ENCODE data around the gene LGR6.
"Not testable (repeated sequence)": the region's sequence is repeated elsewhere in the genome, so short reads cannot be mapped to it uniquely, and the experiment has no call there.

Gene LGR6

DNA sequence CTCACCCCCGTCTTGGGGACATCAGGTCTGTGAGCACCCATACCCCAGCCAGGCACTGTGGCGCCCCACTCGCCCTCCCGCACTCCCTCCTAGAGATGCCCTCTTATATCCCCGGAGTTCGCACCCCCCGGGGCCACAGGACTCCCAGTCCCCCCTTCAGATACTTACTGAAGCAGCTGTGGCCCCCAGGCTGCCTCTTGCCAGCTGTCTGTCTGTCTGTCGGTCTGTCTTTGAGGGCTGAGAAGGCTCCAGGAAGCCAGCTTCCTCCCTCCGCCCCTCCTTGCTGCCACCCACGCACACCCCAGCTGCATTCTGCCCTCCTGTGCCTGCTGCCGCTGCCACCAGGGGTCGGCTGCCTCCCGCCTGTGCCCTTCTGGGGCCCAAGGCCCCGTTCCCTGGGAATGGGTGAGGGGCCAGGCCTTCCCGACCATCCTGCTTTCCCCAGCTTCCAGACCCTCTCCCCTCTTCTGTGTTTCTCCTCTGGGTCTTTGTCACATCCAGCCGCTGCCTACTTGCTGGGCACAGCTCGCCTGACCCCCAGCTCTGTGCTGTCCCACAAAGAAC is 33.1 kb upstream of the LGR6 start, which contains the start of gene PTPN7:
PTPN7 (minus strand) TSS at position 226 of the 564 bp plus-strand sequence. CDS start 1,200 bp downstream, outside the sequence.
- peak; percentile 96 for DNase-seq

DNA sequence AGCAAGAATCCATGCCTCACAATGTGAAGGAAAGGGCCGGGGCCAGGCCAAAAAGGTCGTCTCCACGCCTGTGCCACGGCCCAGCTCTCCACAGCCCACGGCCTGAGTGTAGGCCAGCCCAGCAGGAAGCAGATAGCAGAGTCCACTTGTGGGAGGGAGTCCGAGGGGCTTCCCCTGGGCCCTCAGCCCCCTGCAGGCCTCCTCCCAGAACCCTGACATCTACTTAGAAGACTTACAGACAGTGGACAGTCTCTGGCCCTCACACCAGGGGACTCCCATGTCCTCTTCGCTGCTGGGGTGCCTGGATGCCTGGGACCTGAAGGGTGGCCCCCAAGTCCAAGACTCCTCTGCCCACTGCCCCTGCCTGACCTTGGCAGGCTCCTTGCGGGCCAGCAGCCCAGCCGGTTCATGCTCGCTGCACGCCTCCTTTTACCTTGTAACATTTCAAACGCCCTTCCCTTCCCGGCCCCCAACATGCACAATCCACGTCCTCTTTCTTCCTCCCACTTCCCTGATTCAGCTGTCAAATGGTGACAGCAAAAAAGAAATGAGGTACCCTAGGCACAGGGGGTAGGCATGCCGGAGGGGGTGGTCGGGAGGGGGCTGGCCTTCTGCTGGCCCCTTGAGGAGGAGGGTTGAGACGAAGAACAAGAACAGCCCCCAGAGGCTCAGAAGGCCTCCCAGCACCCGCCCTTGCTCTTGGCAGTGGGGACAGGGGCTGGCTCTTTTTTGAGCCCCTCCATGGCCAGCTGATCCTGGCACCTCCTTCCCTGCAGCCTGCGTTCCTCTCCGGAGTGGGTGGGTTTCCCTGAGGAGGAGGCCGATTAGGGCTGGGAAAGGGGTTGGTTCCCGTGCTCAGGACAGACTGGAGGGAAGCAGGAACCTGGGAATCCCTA is 32.2 kb upstream of the LGR6 start:
- peak; percentile 55 for DNase-seq

DNA sequence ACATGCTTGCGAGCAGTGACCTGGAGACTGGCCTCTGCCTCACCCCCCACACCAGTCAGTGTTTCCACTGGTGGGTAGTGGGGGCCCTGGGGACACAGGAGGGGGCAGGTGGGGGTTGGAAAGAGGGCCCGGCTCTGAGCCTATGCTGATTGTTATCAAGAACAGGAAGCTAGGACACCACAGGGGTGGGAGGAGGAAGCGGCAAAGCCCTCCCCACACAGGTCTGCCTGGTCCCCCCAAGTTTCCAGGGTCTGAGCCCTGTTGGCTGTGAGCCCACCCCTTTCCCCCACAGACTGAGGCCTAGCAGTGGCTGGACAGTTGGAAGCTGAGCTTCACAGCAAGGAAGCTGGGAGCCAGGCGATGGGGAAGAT is 31.6 kb upstream of the LGR6 start:
- DNase-seq: peak; percentile 85

- peak; percentile 75 for DNase-seq
These were observed 30.9 kb upstream of the LGR6 start for GRCh38 chr1:202162418-202163280.

DNA sequence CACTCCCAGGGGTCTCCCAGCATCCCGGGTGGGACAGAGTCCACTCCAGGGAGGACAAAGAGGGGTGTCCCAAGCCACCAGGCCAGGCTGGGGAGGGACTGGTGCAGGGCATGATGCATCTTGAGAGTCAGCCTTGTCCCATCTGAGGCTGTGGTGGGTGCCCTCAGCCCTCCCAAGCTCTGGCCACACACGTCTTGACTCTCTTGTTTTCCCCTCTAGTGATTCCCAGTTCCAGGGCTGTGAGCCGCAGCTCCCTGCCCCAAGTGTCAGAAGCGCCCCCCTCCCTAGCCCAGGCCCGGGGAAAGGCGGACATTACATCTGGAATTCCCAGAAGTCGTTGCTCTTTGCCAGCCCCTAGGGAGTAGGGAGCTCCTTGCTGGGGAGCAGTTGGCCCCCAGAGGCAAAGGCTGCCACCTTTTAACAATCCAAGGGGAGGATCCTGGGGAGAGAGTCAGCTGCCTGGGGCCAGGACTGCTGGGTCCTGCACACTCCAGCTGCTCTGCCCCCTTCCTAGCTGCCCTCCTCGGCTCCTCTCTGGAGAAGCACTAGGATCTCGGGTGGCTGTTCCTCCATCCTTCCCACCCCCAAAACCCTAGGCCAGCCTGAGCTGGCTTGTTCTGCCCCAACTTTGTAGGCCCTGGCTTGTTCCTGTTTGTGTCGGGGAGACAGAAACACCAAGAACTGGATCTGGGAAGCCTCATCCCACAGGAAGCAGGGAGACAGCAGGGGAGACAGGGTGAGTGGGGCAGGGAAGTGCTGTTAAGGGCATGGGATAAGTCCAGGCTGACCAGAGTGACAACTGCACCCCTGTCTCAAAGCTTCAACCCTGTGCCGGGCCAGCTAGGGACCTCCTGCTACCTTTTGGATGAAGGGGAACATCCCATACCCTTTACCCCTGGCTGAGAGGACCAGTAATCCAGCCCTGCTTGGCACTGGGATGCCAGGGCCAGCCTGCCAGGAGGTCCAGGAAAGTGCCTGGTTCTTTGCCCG is 30.0 kb upstream of the LGR6 start:
- DNase-seq: no peak

DNA sequence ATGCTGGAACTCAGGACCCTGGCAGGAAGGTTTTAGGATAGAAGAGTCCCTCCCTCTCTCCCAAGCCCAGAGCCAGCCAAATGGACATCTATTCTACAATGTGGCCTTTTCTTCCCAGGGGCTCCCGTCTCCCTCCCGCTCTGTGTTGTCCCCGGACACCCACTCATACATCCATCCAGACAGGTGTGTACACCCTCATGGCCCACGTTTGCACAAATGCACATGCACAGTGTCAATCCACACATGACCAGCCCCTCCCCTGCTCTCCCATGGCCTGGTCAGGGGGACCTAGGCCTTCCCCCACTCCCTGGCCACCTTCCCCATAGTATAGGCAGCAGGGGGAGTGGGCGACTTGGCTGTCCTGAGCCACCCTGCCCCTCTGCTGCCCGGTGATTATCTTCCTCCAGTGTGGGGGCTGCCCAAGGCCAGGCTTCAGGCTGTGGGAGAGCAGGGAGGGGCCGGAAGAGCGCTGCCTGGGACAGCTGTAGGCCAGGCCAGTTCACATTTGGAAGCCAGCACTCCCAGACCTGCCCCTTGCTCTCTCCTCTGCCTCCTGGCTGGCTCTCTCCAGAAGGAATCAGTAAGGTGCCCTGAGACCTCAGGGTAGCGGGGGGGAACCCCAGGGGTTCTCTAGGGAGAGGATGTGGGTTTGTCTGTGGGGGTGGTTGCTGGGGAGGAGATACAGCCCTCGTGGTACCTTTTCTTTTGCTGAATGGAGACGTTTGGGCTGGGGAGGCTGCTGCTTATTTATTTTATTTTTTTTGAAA is 29.1 kb upstream of the LGR6 start:
- peak; percentile 63 for DNase-seq

DNA sequence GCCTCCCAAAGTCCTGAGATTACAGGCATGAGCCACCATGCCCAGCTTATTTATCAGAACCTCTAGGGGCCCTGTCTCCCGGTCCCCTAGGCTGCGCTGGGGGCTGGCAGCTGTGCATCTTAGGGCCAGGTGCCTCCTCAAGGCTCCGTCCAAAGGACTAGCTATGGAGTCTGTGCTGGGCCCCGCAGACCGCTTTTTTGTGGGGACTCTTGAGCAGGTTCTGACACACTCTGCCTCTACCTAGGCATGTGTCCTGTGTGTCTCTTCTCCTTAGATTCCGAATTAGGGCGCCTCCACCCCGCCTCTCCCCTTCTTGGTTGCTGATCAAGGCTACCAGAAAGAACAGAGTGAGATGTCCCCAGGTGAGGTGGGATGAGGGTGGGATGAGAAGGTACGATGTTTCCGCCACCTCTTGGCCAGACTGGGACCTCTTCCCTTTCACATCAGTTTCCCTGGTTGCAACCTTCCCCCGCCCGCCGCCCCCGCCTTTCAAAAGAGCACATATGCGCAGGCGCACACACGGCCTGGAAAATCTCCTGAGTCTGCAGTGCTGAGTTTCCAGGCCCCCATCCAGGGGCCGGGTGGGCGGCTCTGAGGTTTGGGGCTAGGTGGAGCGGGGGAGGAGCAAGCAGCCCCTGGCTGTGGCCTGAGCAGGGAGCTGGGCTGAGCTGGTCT is 28.2 kb upstream of the LGR6 start:
- no peak for DNase-seq

DNA sequence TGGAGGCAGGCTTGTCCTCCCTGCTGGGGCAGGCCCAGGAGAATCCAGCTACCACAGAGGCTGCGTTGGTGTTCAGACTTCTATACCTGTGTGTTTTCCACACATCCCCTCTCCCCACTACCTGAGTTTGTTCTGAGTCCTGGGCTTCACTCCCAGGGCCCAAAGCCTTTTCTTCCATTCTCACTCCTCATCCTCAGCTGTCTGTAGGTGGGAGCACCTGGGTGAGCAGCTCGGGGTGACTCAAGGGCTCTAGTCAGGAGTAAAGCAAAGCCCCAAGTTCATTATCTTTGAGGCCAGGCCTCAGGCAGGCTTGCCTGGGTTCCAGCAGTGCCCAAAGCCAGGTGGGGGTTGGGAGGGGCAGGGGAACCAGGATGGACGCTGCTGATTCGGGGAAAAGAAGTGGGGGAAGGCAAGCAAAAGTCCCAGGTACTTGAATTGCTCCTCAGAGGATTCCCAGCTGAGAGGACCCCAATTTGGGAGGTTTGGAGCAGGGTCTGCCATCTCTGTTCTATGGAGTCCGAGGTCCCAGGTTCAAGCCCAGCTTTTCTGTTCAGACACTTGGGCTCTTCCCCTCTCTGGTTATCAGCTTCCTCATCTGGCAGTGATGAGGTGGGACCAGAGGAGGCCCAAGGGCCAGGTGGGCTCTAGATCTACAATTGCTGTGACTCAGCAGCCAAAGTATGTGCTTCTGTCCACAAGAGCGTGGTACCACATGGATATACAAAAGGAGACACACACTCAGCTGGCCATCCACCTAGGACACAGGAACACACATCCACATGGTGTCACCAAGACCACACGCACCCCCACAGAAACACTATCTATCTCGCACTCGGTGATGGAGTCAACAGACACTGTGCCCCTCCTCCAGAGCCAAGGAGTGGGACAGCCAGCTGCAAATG is 27.4 kb upstream of the LGR6 start:
- no peak for DNase-seq

DNA sequence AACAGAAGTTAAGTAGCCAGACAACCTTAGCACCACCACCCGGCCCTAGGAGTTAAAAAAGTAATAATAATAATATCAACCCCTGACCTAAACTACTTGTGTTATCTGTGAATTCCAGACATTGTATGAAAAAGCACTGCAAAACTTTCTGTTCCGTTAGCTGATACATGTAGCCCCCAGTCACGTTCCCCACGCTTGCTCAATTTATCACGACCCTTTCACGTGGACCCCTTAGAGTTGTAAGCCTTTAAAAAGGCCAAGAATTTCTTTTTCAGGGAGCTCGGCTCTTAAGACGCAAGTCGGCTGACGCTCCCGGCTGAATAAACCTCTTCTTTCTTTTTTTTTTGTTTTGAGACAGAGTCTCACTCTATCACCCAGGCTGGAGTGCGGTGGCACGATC is 26.5 kb upstream of the LGR6 start:
- DNase-seq: not testable (repeated sequence)

DNA sequence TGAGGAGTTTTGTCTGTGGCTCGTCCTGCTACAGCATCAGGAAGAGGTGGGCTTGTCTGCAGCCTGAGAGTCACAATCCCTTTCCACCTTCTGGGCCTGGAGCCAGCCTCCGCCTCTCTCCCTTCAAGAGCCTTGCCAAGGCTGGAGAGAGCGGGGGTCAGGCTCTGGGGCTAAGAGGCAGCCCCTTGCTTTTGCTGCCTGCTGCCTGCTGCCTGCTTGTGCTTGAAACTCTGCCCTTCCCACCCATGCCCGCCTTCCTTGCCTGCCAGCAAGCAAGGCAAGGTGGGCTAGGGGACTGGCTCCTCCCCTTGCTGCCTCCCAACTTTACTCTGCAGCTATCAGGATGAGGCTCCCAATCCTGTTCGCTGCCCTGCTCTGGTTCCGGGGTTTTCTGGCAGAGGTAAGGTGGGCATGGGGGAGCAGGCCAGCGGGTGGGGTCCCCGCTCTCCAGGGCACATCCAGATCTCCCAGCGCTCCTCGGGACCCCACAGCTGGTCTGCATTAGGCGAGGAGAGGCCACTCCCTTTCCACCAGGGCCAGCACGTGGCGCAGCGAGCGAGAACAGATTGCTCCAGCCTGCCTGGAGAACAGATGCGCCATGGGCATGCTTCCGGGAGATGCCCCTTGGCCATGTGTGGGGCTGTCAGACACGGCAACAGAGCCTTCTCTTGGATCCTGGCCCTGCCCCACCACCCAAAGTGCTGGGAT is 25.7 kb upstream of the LGR6 start:
- DNase-seq: no peak

DNA sequence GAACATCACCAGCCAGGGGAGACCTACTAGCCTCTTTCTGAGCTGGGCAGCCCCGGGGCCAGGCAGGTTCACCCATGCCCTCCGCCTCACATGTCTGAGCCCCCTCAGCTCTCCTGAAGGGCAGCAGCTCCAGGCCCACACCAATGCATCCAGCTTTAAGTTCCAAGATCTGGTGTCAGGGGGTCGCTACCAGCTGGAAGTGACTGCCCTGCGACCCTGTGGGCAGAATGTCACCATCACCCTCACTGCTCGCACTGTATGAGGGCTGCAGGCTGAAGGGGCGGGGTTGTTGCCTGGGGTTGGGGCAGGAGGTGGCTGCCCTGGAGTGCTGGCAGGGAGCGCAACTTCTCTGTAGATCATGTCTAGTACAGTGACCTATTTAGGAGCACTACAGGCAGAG is 24.7 kb upstream of the LGR6 start:
- no peak for DNase-seq

- DNase-seq: peak; percentile 42
These were observed 22.9 kb upstream of the LGR6 start for GRCh38 chr1:202170726-202171125.

- DNase-seq: no peak
These were observed 22.1 kb upstream of the LGR6 start for GRCh38 chr1:202171292-202172014.

DNA sequence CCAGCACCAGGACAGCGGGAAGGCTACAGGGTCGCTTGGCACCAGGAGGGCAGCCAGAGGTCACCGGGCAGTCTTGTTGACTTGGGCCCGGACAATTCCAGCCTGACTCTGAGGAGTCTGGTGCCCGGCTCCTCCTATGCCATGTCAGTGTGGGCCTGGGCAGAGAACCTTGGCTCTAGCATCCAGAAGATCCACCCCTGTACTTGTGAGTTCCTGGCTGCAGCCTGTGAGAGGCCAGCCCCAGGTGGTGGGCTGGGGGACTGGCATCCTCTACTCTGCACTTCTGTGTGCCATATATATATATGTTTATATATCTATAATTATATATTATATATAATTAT is 21.6 kb upstream of the LGR6 start:
- DNase-seq: peak; percentile 47

DNA sequence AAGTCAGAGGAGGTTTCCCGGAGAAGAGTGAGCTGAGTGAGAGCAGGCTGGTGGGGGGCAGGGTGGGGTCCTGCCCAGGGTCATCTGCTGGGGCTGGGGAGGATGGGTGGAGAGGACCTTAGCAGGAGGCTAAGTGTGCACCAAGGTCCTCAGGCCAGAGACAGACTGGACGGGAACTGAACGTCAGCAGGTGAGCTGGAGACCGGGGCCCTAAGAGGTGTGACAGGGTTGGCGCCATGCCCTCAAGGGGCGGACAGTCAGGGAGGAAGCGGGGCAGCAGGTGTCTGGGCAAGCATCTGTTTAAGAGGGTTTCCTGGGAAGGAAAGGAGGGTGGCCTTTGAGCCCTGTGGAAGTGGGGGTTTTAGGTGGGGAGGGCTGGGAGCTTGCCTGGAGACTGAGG is 19.6 kb upstream of the LGR6 start:
- DNase-seq: no peak

- no peak for DNase-seq
These were observed 16.4 kb upstream of the LGR6 start for GRCh38 chr1:202176949-202177927.

All from hematopoietic multipotent progenitor cell treated with erythropoietin and hydrocortisone succinate and interleukin-3 and kit ligand, for 4 days (in vitro differentiated cells).